H1 (cell line): ENCODE results near the gene TELO2. TPM values are rescaled to one million over a fixed set of nuclear protein-coding genes. Genes with fewer than 3 reads are reported as not detected.

ENCODE experiments used
- ATF2 ChIP-seq: IDR thresholded peaks from 2 replicates; pipeline ENCODE4 v1.6.1; 2012; ENCODE audit warnings: low read length, inconsistent platforms
- SIX5 ChIP-seq: IDR thresholded peaks from 2 replicates; pipeline ENCODE4 v1.6.1; 2011; ENCODE audit warnings: mild to moderate bottlenecking, low read depth, low read length
- TBP ChIP-seq: IDR thresholded peaks from 2 replicates; pipeline ENCODE4 v1.6.1; 2011; ENCODE audit warnings: low read depth, low read length, improper control_type of control experiment
- polyA plus RNA-seq, 7 experiments: library from polyadenylated mRNA; depleted of rRNA in 3 of 7; stranded (reverse) in 5 of 7; unstranded in 2 of 7; fragments of >200 nt in 5 of 7; fragments of 200-250 nt in 2 of 7; gene quantifications; 1 replicate in 5 of 7; 2 replicates in 1 of 7; 4 replicates in 1 of 7; pipeline versions ENCODE4 v1.2.1 to v1.2.3, GENCODE V29; 2011 to 2013; ENCODE audit warnings: missing spikeins in 2 of 7, mixed read lengths in 2 of 7
- total RNA-seq: library from RNA; stranded (reverse); fragmentation: NEBNext Ultra II Directional; extraction: Animal tissue kit (Norgen Biotek cat#: 25700); gene quantifications from 2 replicates; pipeline ENCODE4 v1.2.1, GENCODE V29; 2021

TELO2 gene
- total and polyA plus RNA-seq, 2 of the 8 experiments (the other 6 are each of a cell fraction or from before 2014, with no cell fraction given), result 39.3 to 64.8 TPM

- no peak for TF ChIP-seq ATF2
- TF ChIP-seq SIX5, result no peak
- TF ChIP-seq TBP, result no peak
Observed at GRCh38 chr16:1505073-1505844, 12.1 kb downstream of the TELO2 start (continued).
